Naive B cell (primary cell): ENCODE results near the gene MTR. TPM values are rescaled to one million over a fixed set of nuclear protein-coding genes. Genes with fewer than 3 reads are reported as not detected.

ENCODE experiments used
- ATAC-seq, 2 donors: fragments of 150-1000 bp; cut with Tn5 transposase; 2 replicates each; pipeline ENCODE4 v1.10.0; 2021; ENCODE audit warnings: low read depth in 2 of 2, mild to moderate bottlenecking in 2 of 2, moderate library complexity in 2 of 2
- DNase-seq: peaks from one replicate; pipeline ENCODE4 v3.0.0; 2022
- H3K27ac Mint-ChIP-seq, 6 donors: one replicate each; pipeline ENCODE4 v1.8.0; 2020 to 2022; ENCODE audit warnings: mild to moderate bottlenecking in 6 of 6, mixed read lengths in 6 of 6, moderate library complexity in 5 of 6, inconsistent platforms in 2 of 6
- H3K27me3 Mint-ChIP-seq, 3 donors: one replicate each; pipeline ENCODE4 v1.8.0; 2021 to 2022; ENCODE audit warnings: mixed read lengths in 3 of 3, mild to moderate bottlenecking in 1 of 3
- H3K36me3 Mint-ChIP-seq, 2 donors: one replicate each; pipeline ENCODE4 v1.8.0; 2020 to 2022; ENCODE audit warnings: mixed read lengths in 2 of 2, inconsistent platforms in 1 of 2, mild to moderate bottlenecking in 1 of 2
- H3K4me1 Mint-ChIP-seq, 3 donors: one replicate each; pipeline ENCODE4 v1.8.0; 2020 to 2022; ENCODE audit warnings: mixed read lengths in 3 of 3, inconsistent platforms in 1 of 3, mild to moderate bottlenecking in 1 of 3, moderate library complexity in 1 of 3
- H3K4me3 Mint-ChIP-seq, 8 donors: one replicate each; pipeline ENCODE4 v1.8.0; 2020 to 2022; ENCODE audit warnings: mild to moderate bottlenecking in 8 of 8, mixed read lengths in 8 of 8, moderate library complexity in 8 of 8, inconsistent platforms in 2 of 8
- H3K9me3 Mint-ChIP-seq, 7 donors: one replicate each; pipeline ENCODE4 v1.8.0; 2020 to 2022; ENCODE audit warnings: mixed read lengths in 7 of 7, mild to moderate bottlenecking in 5 of 7, inconsistent platforms in 2 of 7, moderate library complexity in 1 of 7
- polyA plus RNA-seq, 6 donors: library from polyadenylated mRNA; unstranded; fragments of 300-500 nt; fragmentation: Illumina TruSeq; gene quantifications; one replicate each; pipeline ENCODE4 v1.2.3, GENCODE V29; 2021; ENCODE audit warnings: low read depth in 6 of 6

Gene MTR
- polyA plus RNA-seq, 6 donors from 2014 or later, result 5.2 to 17.9 (median 14.7) TPM

- no peak for DNase-seq
- ATAC-seq, result peak; percentile 15 to 19
- H3K4me3 Mint-ChIP-seq, result peak overlapping the region; percentile 90 to 99 (median 97)
- H3K27me3 Mint-ChIP-seq, result peaks cover 11 to 17% (median 12%) of the 10 kb centered on the region in 3 donors
- H3K9me3 Mint-ChIP-seq, result no peaks in the 10 kb centered on the region
- peaks cover 20 to 36% (median 34%) of the 10 kb centered on the region in 3 donors for H3K4me1 Mint-ChIP-seq
- no peaks in the 10 kb centered on the region for H3K36me3 Mint-ChIP-seq
- H3K27ac Mint-ChIP-seq, result peak overlapping the region; percentile 96 to 99 (median 98)
These were observed 920 bp downstream of the MTR start for GRCh38 chr1:236795757-236796667.

- H3K36me3 Mint-ChIP-seq, result no peaks in the 10 kb centered on the region
- ATAC-seq (no peak), DNase-seq (no peak)
- H3K4me1 Mint-ChIP-seq, result peaks cover 35 to 56% (median 52%) of the 10 kb centered on the region in 3 donors
- no peak overlapping the region for H3K27ac Mint-ChIP-seq
- peaks cover 0 to 7% (median 0%) of the 10 kb centered on the region in 3 donors for H3K27me3 Mint-ChIP-seq
- no peak overlapping the region for H3K4me3 Mint-ChIP-seq
- no peaks in the 10 kb centered on the region for H3K9me3 Mint-ChIP-seq
These were observed 3.9 kb downstream of the MTR start for GRCh38 chr1:236799001-236799400.

- no peak for DNase-seq
- H3K4me3 Mint-ChIP-seq, result no peak overlapping the region
- H3K9me3 Mint-ChIP-seq, result no peaks in the 10 kb centered on the region
These were observed 5.0 kb downstream of the MTR start for GRCh38 chr1:236800002-236800620.

GRCh38 chr1:236800623-236801022 is 5.5 kb downstream of the MTR start:
- H3K4me1 Mint-ChIP-seq, result peaks cover 37 to 61% (median 44%) of the 10 kb centered on the region in 3 donors
- ATAC-seq (no peak), DNase-seq (no peak)
- no peak overlapping the region for H3K27ac Mint-ChIP-seq
- H3K4me3 Mint-ChIP-seq, result no peak overlapping the region
- no peaks in the 10 kb centered on the region for H3K9me3 Mint-ChIP-seq
- H3K27me3 Mint-ChIP-seq, result no peaks in the 10 kb centered on the region
- H3K36me3 Mint-ChIP-seq, result peaks cover 10% of the 10 kb centered on the region in 2 donors

More at GRCh38 chr1:236800002-236800620, 5.0 kb downstream of the MTR start:
- Mint-ChIP-seq H3K27ac (no peak overlapping the region), H3K27me3 (no peaks in the 10 kb centered on the region), H3K4me1 (peaks cover 35 to 61% (median 45%) of the 10 kb centered on the region in 3 donors), H3K36me3 (peaks cover 6 to 7% of the 10 kb centered on the region in 2 donors)
- no peak for ATAC-seq

GRCh38 chr1:236802264-236802663 is 7.2 kb downstream of the MTR start:
- Mint-ChIP-seq H3K9me3 (no peaks in the 10 kb centered on the region), H3K4me3 (no peak overlapping the region), H3K36me3 (peaks cover 10% of the 10 kb centered on the region in 2 donors), H3K4me1 (peaks cover 30 to 46% (median 30%) of the 10 kb centered on the region in 3 donors), H3K27me3 (no peaks in the 10 kb centered on the region), H3K27ac (peak overlapping the region in 1 of 6 donors; percentile 13)
- ATAC-seq (no peak), DNase-seq (no peak)

- no peak overlapping the region for H3K27ac Mint-ChIP-seq
- no peaks in the 10 kb centered on the region for H3K27me3 Mint-ChIP-seq
- no peak for DNase-seq
- H3K9me3 Mint-ChIP-seq, result no peaks in the 10 kb centered on the region
- no peak overlapping the region for H3K4me3 Mint-ChIP-seq
- no peak for ATAC-seq
- H3K36me3 Mint-ChIP-seq, result peaks cover 23 to 26% of the 10 kb centered on the region in 2 donors
- H3K4me1 Mint-ChIP-seq, result peaks cover 13 to 29% (median 21%) of the 10 kb centered on the region in 3 donors
These were observed 11.5 kb downstream of the MTR start for GRCh38 chr1:236806634-236807033.

- DNase-seq, result no peak
- no peak for ATAC-seq
- no peaks in the 10 kb centered on the region for H3K27me3 Mint-ChIP-seq
- no peak overlapping the region for H3K27ac Mint-ChIP-seq
- H3K4me3 Mint-ChIP-seq, result no peak overlapping the region
- H3K4me1 Mint-ChIP-seq, result peaks cover 1 to 15% (median 9%) of the 10 kb centered on the region in 3 donors
- peaks cover 28 to 34% of the 10 kb centered on the region in 2 donors for H3K36me3 Mint-ChIP-seq
- H3K9me3 Mint-ChIP-seq, result no peaks in the 10 kb centered on the region
These were observed 12.9 kb downstream of the MTR start for GRCh38 chr1:236808005-236808404.

GRCh38 chr1:236808564-236809130 is 13.6 kb downstream of the MTR start:
- no peak overlapping the region for H3K27ac Mint-ChIP-seq
- no peak overlapping the region for H3K4me3 Mint-ChIP-seq

GRCh38 chr1:236809148-236809547 is 14.1 kb downstream of the MTR start:
- no peak for DNase-seq
- no peak for ATAC-seq
- Mint-ChIP-seq H3K27me3 (no peaks in the 10 kb centered on the region), H3K4me3 (no peak overlapping the region), H3K9me3 (no peaks in the 10 kb centered on the region), H3K27ac (no peak overlapping the region), H3K36me3 (peaks cover 33 to 43% of the 10 kb centered on the region in 2 donors), H3K4me1 (peaks cover 1 to 11% (median 9%) of the 10 kb centered on the region in 3 donors)

More at GRCh38 chr1:236808564-236809130, 13.6 kb downstream of the MTR start:
- Mint-ChIP-seq H3K27me3 (no peaks in the 10 kb centered on the region), H3K9me3 (no peaks in the 10 kb centered on the region), H3K36me3 (peaks cover 30 to 38% of the 10 kb centered on the region in 2 donors), H3K4me1 (peaks cover 1 to 11% (median 9%) of the 10 kb centered on the region in 3 donors)
- DNase-seq, result no peak
- no peak for ATAC-seq

GRCh38 chr1:236810018-236810417 is 14.9 kb downstream of the MTR start:
- Mint-ChIP-seq H3K27me3 (no peaks in the 10 kb centered on the region), H3K4me1 (peaks cover 0 to 7% (median 6%) of the 10 kb centered on the region in 3 donors), H3K9me3 (no peaks in the 10 kb centered on the region), H3K4me3 (no peak overlapping the region), H3K36me3 (peaks cover 27 to 41% of the 10 kb centered on the region in 2 donors), H3K27ac (peak overlapping the region in 1 of 6 donors; percentile 47)
- DNase-seq (no peak), ATAC-seq (no peak)

- Mint-ChIP-seq H3K27me3 (no peaks in the 10 kb centered on the region), H3K9me3 (no peaks in the 10 kb centered on the region), H3K27ac (no peak overlapping the region), H3K4me3 (no peak overlapping the region), H3K36me3 (peaks cover 39 to 52% of the 10 kb centered on the region in 2 donors), H3K4me1 (peaks cover 0 to 10% (median 0%) of the 10 kb centered on the region in 3 donors)
- DNase-seq, result no peak
- ATAC-seq, result no peak
These were observed 17.4 kb downstream of the MTR start for GRCh38 chr1:236812334-236813030.

GRCh38 chr1:236815941-236816340 is 20.8 kb downstream of the MTR start:
- Mint-ChIP-seq H3K27me3 (no peaks in the 10 kb centered on the region), H3K4me1 (peaks cover 0 to 6% (median 0%) of the 10 kb centered on the region in 3 donors), H3K4me3 (no peak overlapping the region), H3K36me3 (peaks cover 43 to 44% of the 10 kb centered on the region in 2 donors), H3K9me3 (no peaks in the 10 kb centered on the region), H3K27ac (no peak overlapping the region)
- no peak for ATAC-seq
- no peak for DNase-seq

- Mint-ChIP-seq H3K9me3 (no peaks in the 10 kb centered on the region), H3K4me1 (peaks cover 0 to 6% (median 4%) of the 10 kb centered on the region in 3 donors), H3K27me3 (no peaks in the 10 kb centered on the region), H3K27ac (peak overlapping the region in 2 of 6 donors; percentile 30 to 44), H3K36me3 (peaks cover 30 to 35% of the 10 kb centered on the region in 2 donors), H3K4me3 (no peak overlapping the region)
- no peak for DNase-seq
- ATAC-seq, result no peak
These were observed 24.8 kb downstream of the MTR start for GRCh38 chr1:236819856-236820255.
